ENCODE data around the gene TRIM42. TPM values are rescaled to one million over a fixed set of nuclear protein-coding genes. Genes with fewer than 3 reads are reported as not detected.

TRIM42 gene
- total RNA-seq, 2 experiments from 2014 or later = not detected

DNA sequence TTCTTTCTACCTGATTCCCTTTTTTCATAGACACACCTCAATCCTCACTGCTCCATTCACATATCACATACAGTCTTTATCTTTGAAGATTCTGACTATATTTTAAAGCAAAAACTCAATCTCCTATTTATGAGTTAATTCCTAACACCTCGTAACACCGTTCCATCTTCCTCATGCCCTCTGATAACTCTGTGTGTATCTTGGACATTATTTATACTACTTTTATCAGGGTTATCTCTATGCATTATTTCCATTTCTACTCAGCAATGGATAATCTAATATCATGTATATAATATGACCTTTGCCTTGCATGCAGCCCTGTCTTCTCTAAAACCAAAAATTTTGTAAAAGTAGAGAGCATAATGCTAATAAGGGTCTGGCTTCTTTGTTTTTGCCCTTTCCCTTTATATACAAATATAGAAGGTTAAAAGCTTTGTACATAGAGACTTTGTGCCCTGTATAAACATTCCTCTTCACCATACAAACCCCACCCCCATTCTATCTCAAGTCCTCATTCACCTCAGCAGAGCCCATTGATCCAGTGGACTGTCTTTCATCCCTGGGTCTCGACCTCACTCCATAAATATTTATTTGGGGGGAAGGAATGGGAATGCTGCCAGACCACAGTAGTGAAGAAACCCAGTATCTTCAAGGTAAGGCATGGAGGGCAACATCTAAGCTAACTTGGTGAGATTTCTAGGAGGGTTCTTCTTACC lies 21.8 kb downstream of the TRIM42 start:
- Mint-ChIP-seq H3K36me3 (ENCODE audit: low read depth) (no peaks in the 10 kb centered on the region), H3K4me1 (ENCODE audit: low read depth) (no peaks in the 10 kb centered on the region), H3K27me3 (no peaks in the 10 kb centered on the region), H3K9me3 (no peaks in the 10 kb centered on the region), H3K4me3 (no peak overlapping the region), H3K27ac (no peak overlapping the region)
- CTCF ChIA-PET = no interaction called here
- intact Hi-C loops (cut with micrococcal nuclease) = no loop called here
- TF ChIP-seq, protein P1, sequence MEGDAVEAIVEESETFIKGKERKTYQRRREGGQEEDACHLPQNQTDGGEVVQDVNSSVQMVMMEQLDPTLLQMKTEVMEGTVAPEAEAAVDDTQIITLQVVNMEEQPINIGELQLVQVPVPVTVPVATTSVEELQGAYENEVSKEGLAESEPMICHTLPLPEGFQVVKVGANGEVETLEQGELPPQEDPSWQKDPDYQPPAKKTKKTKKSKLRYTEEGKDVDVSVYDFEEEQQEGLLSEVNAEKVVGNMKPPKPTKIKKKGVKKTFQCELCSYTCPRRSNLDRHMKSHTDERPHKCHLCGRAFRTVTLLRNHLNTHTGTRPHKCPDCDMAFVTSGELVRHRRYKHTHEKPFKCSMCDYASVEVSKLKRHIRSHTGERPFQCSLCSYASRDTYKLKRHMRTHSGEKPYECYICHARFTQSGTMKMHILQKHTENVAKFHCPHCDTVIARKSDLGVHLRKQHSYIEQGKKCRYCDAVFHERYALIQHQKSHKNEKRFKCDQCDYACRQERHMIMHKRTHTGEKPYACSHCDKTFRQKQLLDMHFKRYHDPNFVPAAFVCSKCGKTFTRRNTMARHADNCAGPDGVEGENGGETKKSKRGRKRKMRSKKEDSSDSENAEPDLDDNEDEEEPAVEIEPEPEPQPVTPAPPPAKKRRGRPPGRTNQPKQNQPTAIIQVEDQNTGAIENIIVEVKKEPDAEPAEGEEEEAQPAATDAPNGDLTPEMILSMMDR (IDR thresholded peaks at IDR 0.05) = no peak
- ATAC-seq (no peak), DNase-seq (no peak)
- POLR2A ChIA-PET = no interaction called here

DNA sequence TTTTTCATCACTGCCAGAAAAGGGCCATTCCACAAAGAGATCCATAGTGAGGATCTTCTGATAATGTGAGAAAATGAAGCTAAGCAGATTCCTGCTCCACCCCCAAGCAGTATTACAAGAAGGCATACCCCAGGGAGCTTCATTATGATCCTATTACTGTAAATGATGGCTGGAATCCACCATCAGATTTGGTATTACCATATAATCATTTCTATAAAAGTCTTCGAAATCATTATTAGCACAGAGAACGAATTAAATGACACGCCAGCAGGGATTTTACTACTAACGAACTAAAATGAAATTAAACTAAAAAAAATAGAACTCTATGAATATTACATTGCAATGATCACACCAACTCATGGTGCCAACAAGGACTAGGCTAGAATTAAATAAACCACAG lies 24.4 kb downstream of the TRIM42 start:
- no peak for ATAC-seq
- CTCF ChIA-PET = no interaction called here
- TF ChIP-seq, protein P1 (IDR thresholded peaks at IDR 0.05) = no peak

DNA sequence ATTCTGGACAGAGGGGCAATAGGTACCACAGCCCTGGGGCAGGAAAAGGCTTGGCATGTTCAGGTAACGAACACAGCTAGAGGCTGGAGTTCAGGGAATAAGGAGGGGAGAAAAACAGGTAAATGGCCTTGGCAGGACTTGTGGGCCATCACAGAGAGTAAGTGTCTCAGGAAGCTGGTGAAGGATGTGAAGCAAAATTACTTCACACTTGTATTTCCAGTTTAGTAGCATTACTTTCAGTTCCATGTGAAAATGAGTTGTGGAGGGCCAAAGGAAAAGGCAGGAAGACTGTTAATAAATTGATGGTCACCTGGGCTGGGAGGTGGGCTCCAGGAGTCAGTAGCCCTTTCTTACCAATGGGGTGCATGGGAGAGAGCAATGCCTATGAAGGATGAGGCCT lies 25.6 kb downstream of the TRIM42 start:
- H3K27me3 Mint-ChIP-seq = no peaks in the 10 kb centered on the region
- DNase-seq (no peak), ATAC-seq (no peak)
- H3K27ac Mint-ChIP-seq = no peak overlapping the region
- no peaks in the 10 kb centered on the region for H3K36me3 Mint-ChIP-seq (ENCODE audit: low read depth)
- ChIA-PET CTCF (no interaction called here), POLR2A (no interaction called here)
- H3K4me3 Mint-ChIP-seq = no peak overlapping the region
- intact Hi-C loops (cut with micrococcal nuclease) = no loop called here
- H3K4me1 Mint-ChIP-seq (ENCODE audit: low read depth) = no peaks in the 10 kb centered on the region
- TF ChIP-seq, protein P1 (IDR thresholded peaks at IDR 0.05) = no peak
- H3K9me3 Mint-ChIP-seq = no peaks in the 10 kb centered on the region

More for the DNA sequence above, 24.4 kb downstream of the TRIM42 start:
- Mint-ChIP-seq H3K4me3 (no peak overlapping the region), H3K27ac (no peak overlapping the region), H3K4me1 (ENCODE audit: low read depth) (no peaks in the 10 kb centered on the region), H3K27me3 (no peaks in the 10 kb centered on the region), H3K36me3 (ENCODE audit: low read depth) (no peaks in the 10 kb centered on the region), H3K9me3 (no peaks in the 10 kb centered on the region)
- DNase-seq = no peak
- POLR2A ChIA-PET = no interaction called here
- intact Hi-C loops (cut with micrococcal nuclease) = no loop called here

DNA sequence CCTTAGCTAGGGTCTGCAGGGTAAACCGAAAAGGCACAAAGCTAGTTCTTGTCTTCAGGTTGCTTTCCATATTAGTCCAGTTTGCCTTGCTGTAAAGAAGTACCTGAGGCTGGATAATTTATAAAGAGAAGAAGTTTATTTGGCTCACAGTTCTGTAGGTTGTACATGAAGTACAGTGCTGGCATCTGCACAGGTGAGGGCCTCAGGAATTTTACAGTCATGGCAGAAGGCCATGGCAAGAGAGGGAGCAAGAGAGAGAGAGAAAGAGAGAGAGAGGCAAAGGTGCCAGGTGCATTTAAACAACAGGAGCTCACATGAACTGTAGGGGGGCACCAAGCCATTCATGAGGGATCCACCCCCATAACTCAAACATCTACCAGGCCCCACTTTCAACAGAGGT lies 26.9 kb downstream of the TRIM42 start:
- DNase-seq = no peak
- CTCF ChIA-PET = no interaction called here

DNA sequence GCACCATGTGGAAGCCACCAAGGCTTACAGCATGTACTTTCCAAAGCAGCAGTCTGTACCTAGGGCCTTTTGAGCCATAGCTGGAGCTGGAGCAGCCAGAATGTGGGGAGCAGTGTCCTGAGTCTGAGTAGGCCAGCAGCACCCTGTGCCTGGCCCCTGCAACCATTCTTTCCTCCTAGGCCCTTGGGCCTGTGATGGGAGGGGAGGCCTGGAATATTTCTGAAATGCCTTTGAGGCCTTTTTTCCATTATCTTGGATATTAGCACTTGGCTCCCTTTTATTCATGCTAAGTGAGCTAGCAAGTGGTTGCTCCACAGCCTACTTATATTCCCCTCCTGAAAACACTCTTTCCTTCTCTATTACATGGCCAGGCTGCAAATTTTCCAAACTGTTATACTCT lies 28.1 kb downstream of the TRIM42 start:
- intact Hi-C loops (cut with micrococcal nuclease) = no loop called here
- Mint-ChIP-seq H3K4me1 (ENCODE audit: low read depth) (no peaks in the 10 kb centered on the region), H3K4me3 (no peak overlapping the region), H3K36me3 (ENCODE audit: low read depth) (no peaks in the 10 kb centered on the region), H3K27me3 (no peaks in the 10 kb centered on the region), H3K9me3 (no peaks in the 10 kb centered on the region), H3K27ac (no peak overlapping the region)
- no peak for ATAC-seq
- CTCF ChIA-PET = no interaction called here
- no peak for DNase-seq
- TF ChIP-seq, protein P1 (IDR thresholded peaks at IDR 0.05) = no peak
- POLR2A ChIA-PET = no interaction called here

More for the DNA sequence above, 26.9 kb downstream of the TRIM42 start:
- intact Hi-C loops (cut with micrococcal nuclease) = no loop called here
- Mint-ChIP-seq H3K4me1 (ENCODE audit: low read depth) (no peaks in the 10 kb centered on the region), H3K4me3 (no peak overlapping the region), H3K36me3 (ENCODE audit: low read depth) (no peaks in the 10 kb centered on the region), H3K27ac (no peak overlapping the region), H3K9me3 (no peaks in the 10 kb centered on the region), H3K27me3 (no peaks in the 10 kb centered on the region)
- POLR2A ChIA-PET = no interaction called here
- no peak for ATAC-seq
- TF ChIP-seq, protein P1 (IDR thresholded peaks at IDR 0.05) = no peak

Data from activated CD8-positive, alpha-beta T cell treated with anti-CD3 and anti-CD28 coated beads for 36 hours (primary cell).